DLD1 (cell line): ENCODE measurements around the gene MACROD1.

Experiments
- in situ Hi-C: cut with HindIII; loops from 2 replicates; pipeline ENCODE4 v1.10.0; 2017; ENCODE audit warnings: low sequenced_read_pairs

MACROD1 gene

DNA sequence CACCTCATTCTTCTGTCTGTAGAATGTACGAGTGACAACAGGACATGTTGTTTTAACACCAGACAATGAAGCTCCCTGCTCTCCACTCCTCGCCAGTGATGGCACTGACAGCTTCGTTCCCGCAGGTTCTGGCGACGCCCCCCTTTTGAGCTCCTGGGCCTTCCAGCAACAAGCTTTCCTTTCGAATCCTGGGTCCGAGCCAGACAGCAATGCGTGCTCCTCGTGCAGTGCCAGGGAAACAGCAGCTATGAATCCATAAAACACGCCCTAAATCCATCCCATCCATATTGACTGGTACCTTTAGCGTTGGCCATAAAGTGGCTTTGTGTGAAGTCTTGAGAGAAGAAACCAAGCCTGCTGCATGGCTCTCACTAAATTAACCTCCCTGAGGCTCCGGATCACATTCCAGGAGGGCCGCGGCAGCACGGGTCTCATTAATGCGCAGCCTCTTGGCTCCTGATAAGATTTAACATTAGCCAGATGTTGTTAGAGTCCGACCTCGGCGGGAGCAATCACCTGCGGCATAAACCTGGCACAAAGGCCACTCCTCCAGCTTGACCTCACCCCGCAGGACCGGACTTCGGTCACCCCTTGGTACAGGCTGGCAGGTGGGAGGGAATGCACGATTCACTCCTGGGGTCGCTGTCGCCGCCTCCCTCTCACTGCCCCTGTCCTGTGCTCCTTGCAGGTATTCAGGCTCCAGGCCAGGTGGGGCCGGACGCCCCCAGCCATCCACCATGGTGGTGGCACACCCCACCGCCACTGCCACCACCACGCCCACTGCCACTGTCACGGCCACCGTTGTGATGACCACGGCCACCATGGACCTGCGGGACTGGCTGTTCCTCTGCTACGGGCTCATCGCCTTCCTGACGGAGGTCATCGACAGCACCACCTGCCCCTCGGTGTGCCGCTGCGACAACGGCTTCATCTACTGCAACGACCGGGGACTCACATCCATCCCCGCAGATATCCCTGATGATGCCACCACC, 50.1 kb downstream of the MACROD1 start:
- in situ Hi-C loops: no loop called here

DNA sequence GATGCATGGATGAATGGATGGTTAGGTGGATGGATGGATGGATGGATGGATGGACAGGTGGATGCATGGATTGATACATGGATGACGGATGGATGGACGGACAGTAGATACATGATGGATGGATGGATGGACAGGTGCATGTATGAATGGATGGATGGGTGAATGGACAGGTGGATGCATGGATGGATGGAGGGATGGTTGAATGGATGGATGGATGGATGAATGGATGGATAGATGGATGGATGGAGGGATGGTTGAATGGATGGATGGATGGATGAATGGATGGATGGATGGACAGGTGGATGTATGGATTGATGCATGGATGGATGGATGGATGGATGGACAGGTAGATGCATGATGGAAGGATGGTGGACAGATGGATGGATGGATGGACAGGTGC, 51.7 kb downstream of the MACROD1 start:
- in situ Hi-C loops: no loop called here

DNA sequence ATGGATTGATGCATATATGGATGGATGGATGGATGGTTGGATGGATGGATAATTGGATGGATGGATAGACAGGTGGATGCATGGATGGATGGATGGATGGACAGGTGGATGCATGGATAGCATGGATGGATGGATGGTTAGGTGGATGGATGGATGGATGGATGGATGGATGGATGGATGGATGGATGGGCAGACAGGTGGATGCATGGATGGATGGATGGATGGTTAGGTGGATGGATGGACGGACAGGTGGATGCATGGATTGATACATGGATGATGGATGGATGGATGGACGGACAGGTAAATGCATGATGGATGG, 52.5 kb downstream of the MACROD1 start:
- in situ Hi-C loops: no loop called here

DNA sequence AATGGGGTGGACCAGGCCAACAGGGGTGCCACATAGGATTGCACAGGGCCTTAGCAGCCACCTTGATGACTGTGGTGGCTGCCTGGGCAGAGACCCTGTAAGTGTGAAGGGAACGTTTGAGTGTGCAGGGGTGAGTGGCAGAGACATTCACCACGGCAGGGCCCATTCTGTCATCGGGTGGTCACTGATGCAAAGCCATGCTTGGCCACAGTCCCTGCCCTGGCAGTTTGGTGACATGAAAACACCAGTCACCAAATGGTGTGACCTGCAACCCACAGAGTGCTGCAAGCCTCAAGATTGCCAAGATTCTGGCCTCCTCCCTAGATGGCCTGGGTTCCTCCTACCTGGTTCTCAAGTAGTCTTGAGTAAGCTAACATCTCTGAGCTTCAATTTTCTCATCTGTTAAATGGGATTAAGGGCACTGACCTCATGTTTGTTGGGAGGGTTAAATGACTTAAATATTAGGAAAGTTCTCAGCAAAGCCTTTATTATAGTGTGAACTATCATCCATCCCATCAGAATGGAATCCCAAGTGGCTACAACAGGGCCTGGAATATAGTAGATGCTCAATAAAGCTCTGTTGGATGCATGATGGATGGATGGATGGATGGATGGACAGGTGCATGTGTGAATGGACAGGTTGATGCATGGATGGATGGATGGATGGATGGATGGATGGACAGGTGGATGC, 53.0 kb downstream of the MACROD1 start:
- in situ Hi-C loops: no loop called here

DNA sequence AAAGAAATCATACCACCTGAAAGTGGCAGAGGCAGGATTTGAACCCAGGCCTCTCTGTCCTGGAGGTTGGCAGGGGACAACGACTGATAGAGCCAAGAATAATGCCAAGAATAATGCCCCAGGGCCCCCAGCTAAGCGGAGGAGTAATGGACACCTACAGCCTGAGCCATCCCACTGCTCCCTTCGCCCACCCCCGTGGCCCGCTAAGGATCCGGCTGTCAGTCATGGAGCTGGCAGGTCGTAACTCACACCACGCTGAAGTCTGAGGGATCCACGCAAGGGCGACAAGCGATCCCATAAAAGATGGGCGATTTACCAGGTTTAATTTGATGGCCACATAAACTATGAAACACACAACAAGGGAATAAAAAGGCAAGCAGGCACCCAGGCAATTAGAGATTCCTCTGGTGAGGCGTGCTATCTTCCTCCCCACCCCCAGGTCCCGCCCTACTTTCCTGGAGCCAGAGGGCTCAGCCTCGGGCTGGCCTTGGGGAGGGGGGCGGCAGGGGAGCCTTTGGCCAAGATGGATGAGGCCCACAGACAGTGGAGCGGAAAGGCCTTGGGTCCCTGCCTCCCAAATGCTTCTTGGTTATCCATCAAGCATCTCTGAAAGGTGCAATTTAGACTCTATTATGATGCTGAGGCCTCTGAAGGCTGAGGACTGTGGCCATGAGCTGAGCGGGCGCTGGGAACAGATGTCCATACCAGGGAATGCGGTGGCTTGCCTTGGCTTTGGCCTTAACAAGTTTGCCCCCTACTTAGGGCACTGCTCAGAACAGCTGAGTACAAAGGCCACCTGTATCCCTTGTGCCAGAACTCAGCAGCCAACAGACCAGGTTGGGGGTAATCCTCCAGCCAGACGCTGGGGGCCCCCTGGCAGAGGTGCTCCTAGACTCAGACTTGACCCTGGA, 55.2 kb downstream of the MACROD1 start:
- in situ Hi-C loops: no loop called here

DNA sequence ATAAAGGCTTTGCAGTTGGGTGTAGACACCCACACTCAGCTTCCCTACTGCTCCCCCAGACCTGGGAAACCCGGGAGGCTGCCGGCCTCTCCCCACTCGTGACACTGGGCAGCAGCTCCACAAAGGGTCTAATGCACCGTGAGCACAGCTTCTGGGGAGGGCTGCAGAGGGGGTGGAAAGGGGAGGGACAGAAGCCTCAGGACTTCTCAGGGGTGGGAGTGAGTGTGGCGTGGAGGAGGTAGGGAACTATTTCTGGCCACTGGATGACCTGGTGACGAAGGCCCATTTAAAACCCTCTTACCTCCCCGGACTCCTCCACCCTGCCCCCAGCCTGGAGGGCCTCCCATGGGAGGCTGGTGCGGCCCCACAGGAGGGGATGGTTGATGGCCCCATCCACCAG, 56.6 kb downstream of the MACROD1 start:
- in situ Hi-C loops: no loop called here

DNA sequence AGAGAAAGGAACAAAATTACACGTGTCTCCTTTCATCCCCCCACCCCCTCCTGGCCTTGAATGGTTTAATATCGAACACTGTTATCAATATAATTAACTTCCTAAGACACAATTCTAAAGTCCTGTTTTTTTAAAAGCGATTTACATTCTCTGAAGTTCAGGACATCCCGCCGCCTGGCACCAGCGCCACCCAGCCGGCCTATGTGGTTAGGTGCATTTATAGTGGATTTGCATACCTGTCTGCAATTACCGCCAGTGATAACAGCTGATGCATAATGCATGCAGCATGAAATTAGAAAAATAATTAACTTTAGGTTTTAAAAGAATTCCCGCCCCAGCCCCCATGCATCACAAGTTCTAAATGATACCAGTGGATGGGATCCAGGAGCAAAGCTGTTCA, 58.6 kb downstream of the MACROD1 start:
- in situ Hi-C loops: no loop called here

DNA sequence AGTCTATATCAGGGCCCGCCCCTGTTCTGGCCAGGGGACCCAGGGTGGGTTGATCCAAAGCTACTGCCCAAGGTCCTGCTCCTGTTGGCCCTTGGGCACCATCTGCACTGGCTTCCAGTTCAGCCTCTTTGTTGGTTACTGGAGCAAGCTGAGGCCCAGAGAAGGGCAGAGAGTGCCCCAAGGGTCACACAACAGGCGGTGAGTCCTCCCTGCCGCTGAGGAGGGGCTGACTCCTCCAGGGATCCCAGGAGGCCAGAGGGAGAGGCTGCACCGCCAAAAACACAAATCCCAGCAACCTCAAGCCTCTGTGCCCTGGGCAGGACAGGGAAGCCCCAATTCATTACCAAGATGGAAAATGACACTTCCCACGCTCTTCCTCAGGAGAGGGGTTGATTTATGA, 61.3 kb downstream of the MACROD1 start:
- in situ Hi-C loops: no loop called here

DNA sequence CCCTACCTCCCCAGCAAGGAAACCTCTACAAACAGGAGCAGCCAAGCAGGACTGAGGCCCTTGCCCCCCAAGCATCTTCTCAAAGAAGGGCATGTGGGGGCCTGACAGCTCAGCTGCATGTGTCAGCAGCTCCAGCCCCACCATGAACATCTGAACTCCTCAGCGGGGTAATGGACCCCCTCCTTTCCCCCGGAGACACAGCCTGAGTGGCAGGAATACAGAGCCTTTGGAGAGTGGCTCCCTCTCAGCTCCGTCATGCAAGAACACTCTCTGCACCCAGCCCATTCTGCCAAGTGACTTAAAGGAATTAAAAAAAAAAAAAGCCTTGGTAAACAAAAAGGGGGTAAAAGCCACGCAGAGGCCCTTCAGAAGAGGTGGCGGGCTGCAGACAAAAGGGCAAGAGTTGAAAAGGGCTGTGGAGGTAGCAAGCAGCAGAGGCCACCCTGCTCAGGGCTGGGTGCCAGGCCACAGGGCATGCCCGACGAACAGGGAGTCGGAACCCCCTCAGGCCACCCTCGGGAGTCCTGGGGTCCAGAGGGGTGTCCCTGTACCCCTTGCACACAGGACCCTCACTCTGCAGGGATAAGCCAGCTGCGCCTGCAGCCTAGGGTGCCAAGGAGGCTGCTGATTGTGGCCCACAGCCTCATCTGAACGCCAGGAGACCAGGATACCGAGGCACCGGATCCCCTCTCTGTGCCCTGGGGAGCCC, 62.5 kb downstream of the MACROD1 start:
- in situ Hi-C loops: no loop called here

DNA sequence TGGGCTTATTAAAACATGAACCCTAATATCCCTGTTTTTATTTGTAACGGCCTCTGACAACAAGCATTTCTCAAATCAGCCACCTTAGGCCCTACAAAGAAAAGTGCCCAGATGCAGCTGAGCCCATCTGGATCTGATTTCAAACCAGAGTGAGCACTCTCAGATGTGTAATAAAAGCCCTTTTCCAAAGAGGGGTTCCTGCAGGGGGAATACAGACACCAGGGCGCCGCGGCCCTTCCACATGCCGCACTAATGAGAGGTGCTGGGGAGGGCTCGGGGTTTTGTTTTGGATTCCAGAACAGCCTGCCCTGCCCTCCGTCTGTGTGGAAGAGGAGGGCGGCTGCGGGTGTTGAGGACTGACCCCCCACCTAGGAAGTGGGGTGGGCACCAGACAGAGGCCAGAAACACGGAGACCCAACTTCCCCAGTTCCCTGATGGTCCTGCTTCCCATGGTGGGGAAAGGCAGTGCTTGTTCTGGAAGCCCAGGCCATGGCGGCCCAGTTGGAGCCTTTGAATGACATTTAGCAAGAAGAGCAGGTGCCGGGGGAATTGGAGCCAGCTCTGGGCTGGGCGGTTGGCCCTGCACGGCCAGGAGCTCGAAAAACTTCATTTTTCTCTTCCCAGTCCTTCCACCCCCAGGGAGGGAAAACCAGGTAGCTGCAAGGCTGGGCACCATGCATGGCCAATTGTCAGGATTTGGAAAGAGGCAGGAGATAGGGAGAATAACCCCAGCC, 63.7 kb downstream of the MACROD1 start:
- in situ Hi-C loops: no loop called here

DNA sequence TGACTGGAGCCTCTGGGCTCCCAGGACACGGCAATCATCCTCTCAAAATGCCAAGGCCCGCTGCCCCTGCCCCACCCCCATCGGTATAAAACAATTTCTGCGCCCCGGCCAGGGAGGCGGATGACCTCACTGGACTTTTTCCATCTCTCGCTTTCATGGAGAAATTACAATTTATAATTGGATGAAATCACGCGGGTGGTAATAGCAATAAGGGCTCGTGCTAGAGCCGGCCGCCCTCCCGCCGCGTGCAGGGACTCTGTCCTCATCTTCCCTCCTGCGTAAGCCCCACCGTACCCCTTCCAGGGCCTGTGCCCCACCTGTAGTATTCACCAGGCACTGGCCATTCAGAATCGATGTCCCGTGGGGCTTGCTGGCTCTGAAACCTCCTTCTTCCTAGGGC, 64.5 kb downstream of the MACROD1 start:
- in situ Hi-C loops: no loop called here

DNA sequence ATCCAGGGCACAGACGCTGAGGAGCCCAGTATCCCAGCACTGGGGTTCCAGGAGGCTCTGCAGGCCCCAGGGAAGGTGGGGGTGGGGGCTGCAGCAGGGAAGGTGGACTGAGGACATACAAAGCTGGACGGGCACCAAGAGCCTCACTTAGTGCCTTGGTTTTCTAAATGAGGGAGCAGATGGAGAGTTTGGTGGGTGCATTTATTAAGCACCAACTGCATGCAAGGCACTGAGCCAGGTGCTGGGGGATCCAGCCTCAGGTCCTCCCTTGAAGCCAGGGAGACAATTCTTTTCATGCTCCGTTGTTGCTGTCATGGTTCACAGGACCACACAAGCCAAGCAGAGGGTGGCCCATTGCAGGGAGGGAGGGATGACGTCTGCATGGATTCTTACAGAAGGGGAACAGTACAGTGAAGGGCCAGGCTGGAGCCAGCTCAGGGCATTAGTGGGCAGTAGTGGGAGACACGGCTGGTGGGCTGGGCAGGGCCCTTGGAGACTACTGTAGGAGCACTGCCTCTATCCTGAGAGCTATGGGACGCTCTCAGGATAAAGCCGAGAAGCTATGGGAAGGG, 65.0 kb downstream of the MACROD1 start:
- in situ Hi-C loops: no loop called here

DNA sequence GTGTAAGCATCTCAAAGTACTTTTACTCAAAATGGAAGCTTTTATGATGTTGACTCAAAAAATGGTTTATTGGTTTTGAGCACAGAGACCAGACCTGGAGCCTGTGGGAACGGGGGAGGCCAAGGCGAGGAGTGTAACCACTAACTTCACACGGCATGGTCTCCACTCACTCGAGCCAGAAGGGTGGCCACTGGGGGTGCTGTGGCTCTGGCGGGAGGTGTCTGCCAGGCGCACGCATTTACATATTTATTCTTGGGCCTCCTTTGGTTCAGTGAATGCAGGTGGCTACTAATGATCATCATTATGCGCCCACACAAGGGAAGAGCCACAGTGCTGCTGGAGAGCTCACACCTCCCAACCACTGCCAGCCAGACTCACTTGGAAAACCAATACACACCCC, 65.6 kb downstream of the MACROD1 start:
- in situ Hi-C loops: no loop called here

DNA sequence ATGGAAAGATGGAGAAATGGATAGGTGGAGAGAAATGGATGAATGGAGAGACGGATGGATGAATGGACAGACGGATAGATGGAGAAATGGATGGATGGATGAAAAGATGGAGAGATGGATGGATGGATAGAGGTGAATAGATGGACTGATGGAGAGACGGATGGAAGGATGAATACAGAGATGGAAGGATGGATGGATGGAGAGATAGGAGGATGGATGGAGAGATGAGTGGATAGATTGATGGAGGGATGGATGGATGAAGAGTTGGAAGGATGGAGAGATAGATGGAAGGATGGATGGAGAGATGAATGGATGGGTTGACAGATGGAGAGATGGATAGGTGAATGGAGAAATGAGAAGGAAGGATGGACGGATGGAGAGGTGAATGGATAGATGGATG, 66.5 kb downstream of the MACROD1 start:
- in situ Hi-C loops: no loop called here

DNA sequence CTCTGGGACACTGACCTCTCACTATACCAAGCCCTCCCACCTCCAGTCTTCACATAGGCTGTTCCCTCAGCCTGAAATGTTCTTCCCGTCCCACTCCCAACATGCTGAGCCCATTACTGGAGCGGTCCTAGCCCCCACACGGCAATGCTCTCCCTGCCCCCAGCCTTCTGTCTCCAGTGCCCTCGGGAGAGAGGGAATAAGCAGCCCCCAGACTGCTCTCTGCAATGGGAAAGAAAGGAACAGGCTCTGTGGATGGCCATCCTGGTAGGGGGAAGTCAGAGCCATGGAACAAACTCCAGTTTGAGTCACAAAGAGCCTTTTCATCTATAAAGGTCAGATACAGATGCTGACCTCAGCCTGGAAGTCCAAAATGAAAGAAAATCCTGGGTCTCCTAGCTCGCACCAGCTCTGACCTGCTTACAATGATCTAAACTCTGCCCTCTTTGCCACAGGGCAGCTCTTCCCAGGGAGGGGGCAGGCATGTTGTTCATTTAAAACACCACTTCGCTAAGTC, 67.5 kb downstream of the MACROD1 start:
- in situ Hi-C loops: no loop called here

DNA sequence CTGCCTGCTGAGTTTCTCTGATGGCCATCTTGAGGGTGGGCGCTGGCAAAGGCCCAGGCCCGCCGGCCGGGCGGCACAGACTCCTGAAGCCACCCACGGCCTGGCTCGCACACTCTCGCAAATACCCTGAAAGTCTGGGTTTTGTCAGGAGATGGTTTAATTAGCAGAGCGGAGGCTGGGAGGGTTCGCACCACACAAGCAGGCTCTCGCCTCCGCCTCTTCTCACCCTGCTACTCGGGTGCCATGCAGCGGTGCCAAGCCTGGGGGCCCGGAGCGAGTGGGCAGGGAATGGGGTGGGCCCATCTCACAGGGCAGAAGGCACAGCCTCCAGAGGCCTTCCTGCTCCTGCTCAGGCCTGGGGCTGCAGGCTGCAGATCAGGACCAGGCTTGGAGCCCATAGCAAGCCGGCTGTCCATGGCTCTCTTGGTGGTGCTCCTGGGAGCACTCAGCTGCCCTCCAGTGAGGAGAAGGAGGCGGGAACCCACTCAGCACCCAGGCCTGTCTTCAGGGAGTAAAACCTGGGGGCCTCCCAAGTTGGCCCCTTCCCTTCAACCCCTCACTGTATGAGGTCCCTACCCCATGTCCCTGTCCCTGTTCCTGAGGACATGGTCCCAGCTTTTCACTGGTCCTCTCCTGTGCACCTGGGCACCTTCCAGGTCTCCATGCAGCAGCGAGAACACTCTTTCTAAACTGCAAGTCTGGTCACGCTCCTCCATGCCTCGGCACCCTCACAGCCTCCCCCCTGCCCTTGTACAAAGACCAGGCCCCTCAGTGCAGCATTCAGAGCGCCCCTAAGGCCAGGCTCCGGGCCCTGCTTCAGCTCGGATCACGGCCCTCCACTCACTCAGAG, 68.2 kb downstream of the MACROD1 start:
- in situ Hi-C loops: no loop called here

DNA sequence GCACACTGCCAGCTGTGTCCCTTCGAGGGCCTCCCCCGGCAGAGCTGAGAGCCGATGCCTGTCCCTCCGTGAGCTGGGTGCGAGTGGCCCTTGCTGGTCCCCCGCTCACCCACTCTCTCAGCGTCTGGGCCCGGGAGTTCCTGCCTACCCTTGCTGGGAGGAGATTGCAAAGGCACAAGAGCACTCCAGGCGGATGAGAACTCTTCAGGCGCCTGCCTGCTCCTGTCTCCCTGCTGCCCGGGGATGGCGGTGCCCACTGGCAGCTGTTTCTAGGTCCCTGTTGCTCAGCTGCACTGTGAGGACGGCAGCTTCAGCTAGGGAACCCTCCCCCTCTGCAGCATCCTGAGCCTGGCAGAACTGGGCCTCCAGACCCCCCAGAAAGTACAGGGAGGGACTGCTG, 69.1 kb downstream of the MACROD1 start:
- in situ Hi-C loops: no loop called here

DNA sequence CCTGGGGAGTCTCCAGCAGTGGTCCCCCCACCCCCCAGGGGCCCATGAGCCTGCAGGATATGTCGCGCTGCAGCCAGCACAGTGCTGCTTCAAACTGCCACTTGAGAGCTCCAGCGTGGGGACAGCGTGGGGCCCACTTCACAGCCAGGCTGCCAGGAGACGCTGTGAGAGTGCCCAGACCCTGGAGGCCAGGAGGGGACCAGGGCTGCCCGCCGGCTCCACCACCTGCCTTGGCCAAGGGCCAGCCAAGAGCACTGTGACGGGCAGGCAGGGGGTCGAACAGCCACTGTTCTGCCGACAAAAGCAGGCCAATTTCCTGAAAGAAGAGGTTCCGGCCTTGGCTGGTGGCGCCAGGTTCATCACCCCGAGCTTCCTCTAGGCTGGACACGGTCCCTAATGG, 70.0 kb downstream of the MACROD1 start:
- in situ Hi-C loops: no loop called here
